Muscle of leg (tissue), 11 donors: ENCODE measurements around the gene FMNL2. TPM values are rescaled to one million over a fixed set of nuclear protein-coding genes. Genes with fewer than 3 reads are reported as not detected.

Experiments
- DNase-seq: peaks from one replicate; pipeline ENCODE4 v3.0.0; 2013
- H3K27ac ChIP-seq: one replicate; pipeline ENCODE4 v1.5.1; 2013; ENCODE audit warnings: mild to moderate bottlenecking, low read length, control low read depth
- H3K27me3 ChIP-seq: one replicate; pipeline ENCODE4 v1.6.1; 2013; ENCODE audit warnings: low read length; ENCODE audit not compliant: control insufficient read depth, insufficient read depth
- H3K36me3 ChIP-seq: one replicate; pipeline ENCODE4 v1.6.1; 2013; ENCODE audit warnings: low read length; ENCODE audit not compliant: control insufficient read depth, insufficient read depth
- H3K4me1 ChIP-seq: one replicate; pipeline ENCODE4 v1.6.1; 2013; ENCODE audit warnings: low read length; ENCODE audit not compliant: control insufficient read depth, insufficient read depth
- H3K4me3 ChIP-seq: one replicate; pipeline ENCODE4 v1.5.1; 2013; ENCODE audit warnings: low read length, control low read depth
- H3K9me3 ChIP-seq: replicated peaks from 2 replicates; pipeline ENCODE4 v1.6.1; 2013; ENCODE audit warnings: low read depth, low read length; ENCODE audit not compliant: control insufficient read depth
- WGBS: methylation state at CpG from one replicate; pipeline ENCODE4 v1.1.5; 2013; ENCODE audit warnings: missing lambda C conversion rate; ENCODE audit not compliant: insufficient coverage; 5-methylcytosine and 5-hydroxymethylcytosine counted together
- polyA plus RNA-seq, 8 donors: library from polyadenylated mRNA; unstranded; fragments of 120-200 nt; gene quantifications; one replicate each; pipeline versions ENCODE4 v1.2.1 to v1.2.3, GENCODE V29; 2013; ENCODE audit warnings: inconsistent platforms in 1 of 8, low replicate concordance in 1 of 8; ENCODE audit not compliant: insufficient read length in 8 of 8, insufficient read depth in 1 of 8
- total RNA-seq: library from RNA; stranded (reverse); fragments of 120-200 nt; gene quantifications from one replicate; pipeline ENCODE4 v1.2.4, GENCODE V29; 2013

FMNL2 gene
- total and polyA plus RNA-seq, 9 donors, result 21.5 to 36.1 (median 24.1) TPM

GRCh38 chr2:152352616-152353015 is 17.6 kb downstream of the FMNL2 start:
- Histone ChIP-seq H3K4me1 (no peaks in the 10 kb centered on the region), H3K27me3 (no peaks in the 10 kb centered on the region), H3K9me3 (no peaks in the 10 kb centered on the region), H3K4me3 (no peak overlapping the region), H3K36me3 (no peaks in the 10 kb centered on the region), H3K27ac (no peak overlapping the region)
- DNase-seq, result no peak

GRCh38 chr2:152353364-152353763 is 18.4 kb downstream of the FMNL2 start:
- no peaks in the 10 kb centered on the region for H3K9me3 ChIP-seq
- no peaks in the 10 kb centered on the region for H3K36me3 ChIP-seq
- no CpG with 5 or more reads among the region's 2 CpGs for WGBS
- DNase-seq, result no peak
- no peaks in the 10 kb centered on the region for H3K27me3 ChIP-seq
- no peak overlapping the region for H3K27ac ChIP-seq
- no peaks in the 10 kb centered on the region for H3K4me1 ChIP-seq
- H3K4me3 ChIP-seq, result no peak overlapping the region

GRCh38 chr2:152354069-152354755 is 19.2 kb downstream of the FMNL2 start:
- no peaks in the 10 kb centered on the region for H3K9me3 ChIP-seq
- no peaks in the 10 kb centered on the region for H3K36me3 ChIP-seq
- H3K27ac ChIP-seq, result no peak overlapping the region
- H3K4me1 ChIP-seq, result no peaks in the 10 kb centered on the region
- no peak for DNase-seq
- no peaks in the 10 kb centered on the region for H3K27me3 ChIP-seq
- WGBS, result no CpG with 5 or more reads among the region's 4 CpGs
- H3K4me3 ChIP-seq, result no peak overlapping the region

- Histone ChIP-seq H3K9me3 (no peaks in the 10 kb centered on the region), H3K4me1 (no peaks in the 10 kb centered on the region), H3K27me3 (no peaks in the 10 kb centered on the region), H3K27ac (no peak overlapping the region), H3K36me3 (no peaks in the 10 kb centered on the region), H3K4me3 (no peak overlapping the region)
- no CpG with 5 or more reads among the region's 3 CpGs for WGBS
- no peak for DNase-seq
Observed at GRCh38 chr2:152354909-152355308, 19.9 kb downstream of the FMNL2 start.

GRCh38 chr2:152355409-152355831 is 20.4 kb downstream of the FMNL2 start:
- no peaks in the 10 kb centered on the region for H3K36me3 ChIP-seq
- H3K4me1 ChIP-seq, result no peaks in the 10 kb centered on the region
- H3K4me3 ChIP-seq, result no peak overlapping the region
- no peak for DNase-seq
- H3K27ac ChIP-seq, result no peak overlapping the region
- H3K27me3 ChIP-seq, result no peaks in the 10 kb centered on the region
- H3K9me3 ChIP-seq, result no peaks in the 10 kb centered on the region
- no CpG with 5 or more reads among the region's 2 CpGs for WGBS

GRCh38 chr2:152359573-152360363 is 24.8 kb downstream of the FMNL2 start:
- Histone ChIP-seq H3K27ac (no peak overlapping the region), H3K36me3 (no peaks in the 10 kb centered on the region), H3K4me1 (no peaks in the 10 kb centered on the region), H3K27me3 (no peaks in the 10 kb centered on the region), H3K4me3 (no peak overlapping the region), H3K9me3 (no peaks in the 10 kb centered on the region)
- DNase-seq, result no peak
- no CpG with 5 or more reads among the region's 6 CpGs for WGBS

GRCh38 chr2:152363936-152364335 is 29.0 kb downstream of the FMNL2 start:
- Histone ChIP-seq H3K4me1 (no peaks in the 10 kb centered on the region), H3K4me3 (no peak overlapping the region), H3K27me3 (no peaks in the 10 kb centered on the region), H3K36me3 (no peaks in the 10 kb centered on the region), H3K27ac (no peak overlapping the region), H3K9me3 (no peaks in the 10 kb centered on the region)
- no peak for DNase-seq
- WGBS, result no CpG with 5 or more reads among the region's 1 CpG

GRCh38 chr2:152367547-152368390 is 32.8 kb downstream of the FMNL2 start:
- H3K27ac ChIP-seq, result no peak overlapping the region
- no peaks in the 10 kb centered on the region for H3K27me3 ChIP-seq
- H3K36me3 ChIP-seq, result no peaks in the 10 kb centered on the region
- no peak for DNase-seq
- H3K4me3 ChIP-seq, result no peak overlapping the region
- no peaks in the 10 kb centered on the region for H3K9me3 ChIP-seq
- peaks cover 2% of the 10 kb centered on the region for H3K4me1 ChIP-seq
- WGBS, result 60% methylated on average over 1 of the region's 9 CpGs

GRCh38 chr2:152369176-152369860 is 34.3 kb downstream of the FMNL2 start:
- H3K9me3 ChIP-seq, result no peaks in the 10 kb centered on the region
- H3K4me3 ChIP-seq, result no peak overlapping the region
- H3K4me1 ChIP-seq, result peaks cover 2% of the 10 kb centered on the region
- DNase-seq, result no peak
- H3K27ac ChIP-seq, result no peak overlapping the region
- WGBS, result 67% methylated on average over 2 of the region's 5 CpGs
- H3K27me3 ChIP-seq, result no peaks in the 10 kb centered on the region
- no peaks in the 10 kb centered on the region for H3K36me3 ChIP-seq
